HL-60 (cell line): ENCODE measurements around the gene EPHA6.

Source experiments
- CTCF ChIP-seq: IDR thresholded peaks from one replicate; pipeline ENCODE4 v1.5.1; 2011; ENCODE audit warnings: low read length, control low read depth, inconsistent platforms; ENCODE audit not compliant: insufficient read depth
- GABPA ChIP-seq: IDR thresholded peaks from 2 replicates; pipeline ENCODE4 v1.6.1; 2012; ENCODE audit warnings: low read depth
- POLR2AphosphoS5 ChIP-seq: IDR thresholded peaks from 2 replicates; pipeline ENCODE4 v1.6.1; 2012; ENCODE audit warnings: low read depth
- REST ChIP-seq: IDR thresholded peaks from 2 replicates; pipeline ENCODE4 v1.6.1; 2012; ENCODE audit warnings: low read depth; ENCODE audit not compliant: insufficient replicate concordance

GRCh38 chr3:97259263-97259662, 444.9 kb downstream of the EPHA6 start:
- no peak for TF ChIP-seq CTCF
- no peak for TF ChIP-seq POLR2AphosphoS5
- no peak for TF ChIP-seq REST
- no peak for TF ChIP-seq GABPA
